OCI-LY1 (cell line): ENCODE measurements around the gene MOB3A.

Experiments
- H2AFZ ChIP-seq: fragments of 200-600 bp; sonication (generic), shearing (Covaris generic); 2 replicates; pipeline ENCODE4 v1.6.0; 2014; ENCODE audit warnings: antibody characterized with exemption, mild to moderate bottlenecking, low read length
- H3F3A ChIP-seq: fragments of 200-600 bp; sonication (generic), shearing (Covaris generic); 2 replicates; pipeline ENCODE4 v1.6.0; 2014; ENCODE audit warnings: mild to moderate bottlenecking, antibody characterized with exemption, low read length, moderate library complexity; ENCODE audit not compliant: insufficient read depth
- H3K27ac ChIP-seq: fragments of 200-600 bp; sonication (generic); 2 replicates; pipeline ENCODE4 v1.5.1; 2014; ENCODE audit warnings: low read length, mixed run types, mild to moderate bottlenecking, low read depth; ENCODE audit not compliant: poor library complexity, severe bottlenecking
- H3K27me3 ChIP-seq: fragments of 200-600 bp; sonication (generic); 2 replicates; pipeline ENCODE4 v1.6.0; 2014; ENCODE audit warnings: antibody characterized with exemption, mild to moderate bottlenecking, low read length, moderate library complexity; ENCODE audit not compliant: insufficient read depth
- H3K36me3 ChIP-seq: fragments of 200-600 bp; sonication (generic); 2 replicates; pipeline ENCODE4 v1.6.1; 2014; ENCODE audit warnings: mild to moderate bottlenecking, antibody characterized with exemption, low read length, moderate library complexity, mixed read lengths; ENCODE audit not compliant: insufficient read depth
- H3K4me1 ChIP-seq: fragments of 200-600 bp; sonication (generic); 2 replicates; pipeline ENCODE4 v1.5.1; 2014; ENCODE audit warnings: mild to moderate bottlenecking, low read length, moderate library complexity; ENCODE audit not compliant: insufficient read depth, severe bottlenecking
- H3K4me2 ChIP-seq: fragments of 200-600 bp; sonication (generic), shearing (Covaris generic); 2 replicates; pipeline ENCODE4 v1.6.1; 2014; ENCODE audit warnings: low read length
- H3K4me3 ChIP-seq: fragments of 200-600 bp; sonication (generic); 2 replicates; pipeline ENCODE4 v1.5.1; 2014; ENCODE audit warnings: low read length, low read depth, mild to moderate bottlenecking, mixed read lengths; ENCODE audit not compliant: poor library complexity, severe bottlenecking
- H3K79me2 ChIP-seq: fragments of 200-600 bp; shearing (Covaris generic); 2 replicates; pipeline ENCODE4 v1.6.1; 2016; ENCODE audit warnings: mixed run types, low read length, mixed read lengths; ENCODE audit not compliant: insufficient read depth
- H3K9ac ChIP-seq: fragments of 200-600 bp; sonication (generic), shearing (Covaris generic); 2 replicates; pipeline ENCODE4 v1.6.1; 2014; ENCODE audit warnings: mild to moderate bottlenecking, low read length, mixed read lengths
- H3K9me2 ChIP-seq: fragments of 200-600 bp; sonication (generic), shearing (Covaris generic); 2 replicates; pipeline ENCODE4 v1.6.1; 2014; ENCODE audit warnings: low read depth, mild to moderate bottlenecking, low read length, mixed read lengths
- H3K9me3 ChIP-seq: fragments of 200-600 bp; shearing (Covaris generic); 2 replicates; pipeline ENCODE4 v1.6.1; 2014; ENCODE audit warnings: low read length, mixed read lengths
- H4K20me1 ChIP-seq: fragments of 200-600 bp; sonication (generic), shearing (Covaris generic); 2 replicates; pipeline ENCODE4 v1.6.0; 2016; ENCODE audit warnings: mild to moderate bottlenecking, low read length; ENCODE audit not compliant: insufficient read depth
- EZH2 ChIP-seq: fragments of 200-600 bp; sonication (generic), shearing (Covaris generic); IDR thresholded peaks from 2 replicates; pipeline ENCODE4 v1.8.0; 2017; ENCODE audit warnings: borderline replicate concordance, mixed run types, mild to moderate bottlenecking, antibody characterized with exemption, low read length, moderate library complexity, mixed read lengths
- TF ChIP-seq, protein P1 (sequence below): fragments of 200-600 bp; sonication (generic), shearing (Covaris generic); IDR thresholded peaks from 2 replicates; pipeline ENCODE4 v1.5.1; 2017; ENCODE audit warnings: mild to moderate bottlenecking, antibody characterized with exemption, low read length, moderate library complexity, mixed read lengths

MOB3A gene

DNA sequence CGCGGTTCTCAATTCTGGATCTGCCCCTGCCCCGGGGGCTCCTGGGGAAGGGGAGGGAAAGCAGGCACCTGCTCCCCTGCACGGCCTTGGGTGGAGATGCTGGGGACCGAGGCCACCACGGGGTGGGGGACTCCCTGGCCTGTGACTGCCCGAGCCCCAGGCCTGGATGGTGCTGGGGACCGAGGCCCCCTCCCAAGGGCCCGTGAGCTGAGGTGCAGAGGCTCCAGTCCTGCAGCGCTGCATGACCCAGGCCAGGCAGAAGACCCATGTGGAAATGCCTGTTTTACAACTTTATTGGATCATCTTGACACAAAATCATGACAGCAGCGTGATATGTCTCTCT, 4.6 kb upstream of the MOB3A start:
- Histone ChIP-seq H3K9me3 (no peaks in the 10 kb centered on the region), H3F3A (no peaks in the 10 kb centered on the region), H3K4me2 (no peak overlapping the region), H3K27me3 (no peaks in the 10 kb centered on the region), H3K4me1 (peaks cover 12% of the 10 kb centered on the region), H3K9me2 (no peaks in the 10 kb centered on the region), H3K27ac (no peak overlapping the region), H4K20me1 (no peaks in the 10 kb centered on the region), H2AFZ (no peak overlapping the region), H3K9ac (no peak overlapping the region), H3K36me3 (peaks cover 25% of the 10 kb centered on the region), H3K79me2 (no peaks in the 10 kb centered on the region), H3K4me3 (no peak overlapping the region)
- TF ChIP-seq EZH2 = no peak
- TF ChIP-seq, protein P1, sequence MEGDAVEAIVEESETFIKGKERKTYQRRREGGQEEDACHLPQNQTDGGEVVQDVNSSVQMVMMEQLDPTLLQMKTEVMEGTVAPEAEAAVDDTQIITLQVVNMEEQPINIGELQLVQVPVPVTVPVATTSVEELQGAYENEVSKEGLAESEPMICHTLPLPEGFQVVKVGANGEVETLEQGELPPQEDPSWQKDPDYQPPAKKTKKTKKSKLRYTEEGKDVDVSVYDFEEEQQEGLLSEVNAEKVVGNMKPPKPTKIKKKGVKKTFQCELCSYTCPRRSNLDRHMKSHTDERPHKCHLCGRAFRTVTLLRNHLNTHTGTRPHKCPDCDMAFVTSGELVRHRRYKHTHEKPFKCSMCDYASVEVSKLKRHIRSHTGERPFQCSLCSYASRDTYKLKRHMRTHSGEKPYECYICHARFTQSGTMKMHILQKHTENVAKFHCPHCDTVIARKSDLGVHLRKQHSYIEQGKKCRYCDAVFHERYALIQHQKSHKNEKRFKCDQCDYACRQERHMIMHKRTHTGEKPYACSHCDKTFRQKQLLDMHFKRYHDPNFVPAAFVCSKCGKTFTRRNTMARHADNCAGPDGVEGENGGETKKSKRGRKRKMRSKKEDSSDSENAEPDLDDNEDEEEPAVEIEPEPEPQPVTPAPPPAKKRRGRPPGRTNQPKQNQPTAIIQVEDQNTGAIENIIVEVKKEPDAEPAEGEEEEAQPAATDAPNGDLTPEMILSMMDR = no peak

- Histone ChIP-seq H4K20me1 (no peaks in the 10 kb centered on the region), H3K27me3 (no peaks in the 10 kb centered on the region), H3K27ac (no peak overlapping the region), H3K9me2 (no peaks in the 10 kb centered on the region), H3K4me1 (peaks cover 14% of the 10 kb centered on the region), H3K79me2 (no peaks in the 10 kb centered on the region), H3K4me3 (no peak overlapping the region), H3K9me3 (no peaks in the 10 kb centered on the region), H3F3A (no peaks in the 10 kb centered on the region), H3K36me3 (peaks cover 20% of the 10 kb centered on the region), H3K4me2 (no peak overlapping the region), H3K9ac (no peak overlapping the region), H2AFZ (no peak overlapping the region)
- TF ChIP-seq EZH2 = no peak
- TF ChIP-seq, protein P1 = no peak
Measured at GRCh38 chr19:2099937-2100718, 4.0 kb upstream of the MOB3A start.

DNA sequence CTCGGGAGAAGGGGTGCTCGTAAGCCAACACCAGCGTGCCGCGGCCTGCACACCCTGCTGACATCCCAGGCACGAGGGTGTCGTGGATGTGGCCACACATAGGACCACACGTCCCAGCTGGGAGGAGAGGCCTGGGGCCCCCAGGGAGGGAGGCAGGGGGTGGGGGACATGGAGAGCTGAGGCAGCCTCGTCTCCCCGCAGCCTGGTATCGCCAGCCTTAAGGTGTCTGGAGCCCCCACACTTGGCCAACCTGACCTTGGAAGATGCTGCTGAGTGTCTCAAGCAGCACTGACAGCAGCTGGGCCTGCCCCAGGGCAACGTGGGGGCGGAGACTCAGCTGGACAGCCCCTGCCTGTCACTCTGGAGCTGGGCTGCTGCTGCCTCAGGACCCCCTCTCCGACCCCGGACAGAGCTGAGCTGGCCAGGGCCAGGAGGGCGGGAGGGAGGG, 3.0 kb upstream of the MOB3A start:
- no peak for TF ChIP-seq EZH2
- TF ChIP-seq, protein P1 = no peak
- H4K20me1 ChIP-seq = no peaks in the 10 kb centered on the region
- no peaks in the 10 kb centered on the region for H3K9me2 ChIP-seq
- peaks cover 24% of the 10 kb centered on the region for H3K4me1 ChIP-seq
- H3K79me2 ChIP-seq = no peaks in the 10 kb centered on the region
- H3F3A ChIP-seq = no peaks in the 10 kb centered on the region
- H3K9me3 ChIP-seq = no peaks in the 10 kb centered on the region
- H2AFZ ChIP-seq = no peak overlapping the region
- H3K4me3 ChIP-seq = no peak overlapping the region
- no peak overlapping the region for H3K4me2 ChIP-seq
- H3K36me3 ChIP-seq = peaks cover 16% of the 10 kb centered on the region
- no peak overlapping the region for H3K9ac ChIP-seq
- no peak overlapping the region for H3K27ac ChIP-seq
- no peaks in the 10 kb centered on the region for H3K27me3 ChIP-seq
